D721Med (cell line): ENCODE results near the gene URGCP.

Source experiments
- DNase-seq: peaks from one replicate; pipeline ENCODE4 v3.0.0; 2011; ENCODE audit warnings: low spot score; ENCODE audit not compliant: insufficient read length
- FAIRE-seq: peaks from 2 replicates; lab custom pipeline; 2011; peaks lifted over from hg19 to GRCh38; lab: Jason Lieb, UNC
- CTCF ChIP-seq: IDR thresholded peaks from 2 replicates; pipeline ENCODE4 v1.5.1; 2012; ENCODE audit warnings: mild to moderate bottlenecking, control low read depth; ENCODE audit not compliant: insufficient read depth; ENCODE audit errors: missing control alignments

Gene URGCP

GRCh38 chr7:43895847-43896415 lies 10.5 kb downstream of the URGCP start:
- DNase-seq: no peak
- FAIRE-seq: no peak
- no peak for TF ChIP-seq CTCF

GRCh38 chr7:43891069-43891955 lies 15.1 kb downstream of the URGCP start:
- TF ChIP-seq CTCF: no peak
- DNase-seq: no peak
- FAIRE-seq: no peak

- no peak for TF ChIP-seq CTCF
- FAIRE-seq (no peak), DNase-seq (no peak)
These were observed 15.9 kb downstream of the URGCP start for GRCh38 chr7:43890468-43890867.

- DNase-seq: no peak
- no peak for FAIRE-seq
- no peak for TF ChIP-seq CTCF
These were observed 17.1 kb downstream of the URGCP start for GRCh38 chr7:43888993-43889945.

- no peak for DNase-seq
- no peak for FAIRE-seq
- no peak for TF ChIP-seq CTCF
These were observed 21.8 kb downstream of the URGCP start for GRCh38 chr7:43884617-43885016.

- DNase-seq: no peak
- TF ChIP-seq CTCF: no peak
- FAIRE-seq: no peak
These were observed 22.2 kb downstream of the URGCP start for GRCh38 chr7:43884209-43884608.
